Neural progenitor cell (in vitro differentiated cells): ENCODE results near the gene ASB4. TPM values are rescaled to one million over a fixed set of nuclear protein-coding genes. Genes with fewer than 3 reads are reported as not detected.

Source experiments
- DNase-seq: peaks from one replicate; pipeline ENCODE4 v3.0.0-alpha.2; 2016; ENCODE audit warnings: low spot score
- H2AFZ ChIP-seq: fragments of 200-600 bp; sonication (generic); replicated peaks from 2 replicates; pipeline ENCODE4 v1.6.1; 2016; ENCODE audit warnings: antibody characterized with exemption
- H3F3A ChIP-seq: fragments of 200-600 bp; sonication (generic); 2 replicates; pipeline ENCODE4 v1.6.1; 2016; ENCODE audit warnings: antibody characterized with exemption, low read depth
- H3K27ac ChIP-seq: fragments of 200-600 bp; sonication (generic); 2 replicates; pipeline ENCODE4 v1.5.1; 2016; ENCODE audit warnings: mild to moderate bottlenecking
- H3K27me3 ChIP-seq: fragments of 200-600 bp; sonication (generic); 2 replicates; pipeline ENCODE4 v1.6.1; 2016; ENCODE audit warnings: mild to moderate bottlenecking, moderate library complexity
- H3K36me3 ChIP-seq: fragments of 200-600 bp; sonication (generic); 2 replicates; pipeline ENCODE4 v1.5.1; 2016
- H3K4me1 ChIP-seq: fragments of 200-600 bp; sonication (generic); 2 replicates; pipeline ENCODE4 v1.6.1; 2016; ENCODE audit warnings: mixed run types
- H3K4me2 ChIP-seq: fragments of 200-600 bp; sonication (generic); 2 replicates; pipeline ENCODE4 v1.6.1; 2016
- H3K4me3 ChIP-seq: fragments of 200-600 bp; sonication (generic); 2 replicates; pipeline ENCODE4 v1.5.1; 2016
- H3K79me2 ChIP-seq: fragments of 200-600 bp; sonication (generic); 2 replicates; pipeline ENCODE4 v1.6.1; 2016; ENCODE audit warnings: low read depth
- H3K9ac ChIP-seq: fragments of 200-600 bp; sonication (generic); 2 replicates; pipeline ENCODE4 v1.6.1; 2016
- H3K9me3 ChIP-seq: fragments of 200-600 bp; sonication (generic); 2 replicates; pipeline ENCODE4 v1.5.1; 2016; ENCODE audit warnings: low read depth
- H4K20me1 ChIP-seq: fragments of 200-600 bp; sonication (generic); 2 replicates; pipeline ENCODE4 v1.6.1; 2016; ENCODE audit warnings: low read depth
- H3K27ac Mint-ChIP-seq: 3 replicates; pipeline ENCODE4 v1.8.0; 2021; ENCODE audit warnings: mixed read lengths
- H3K27me3 Mint-ChIP-seq: 2 replicates; pipeline ENCODE4 v1.8.0; 2022; ENCODE audit warnings: low read depth, mild to moderate bottlenecking, inconsistent platforms, moderate library complexity, mixed read lengths; ENCODE audit not compliant: insufficient read depth
- H3K36me3 Mint-ChIP-seq: 3 replicates; pipeline ENCODE4 v1.8.0; 2021; ENCODE audit warnings: mixed read lengths
- H3K4me1 Mint-ChIP-seq: 3 replicates; pipeline ENCODE4 v1.8.0; 2021; ENCODE audit warnings: mixed read lengths
- H3K4me3 Mint-ChIP-seq: 3 replicates; pipeline ENCODE4 v1.8.0; 2021; ENCODE audit warnings: mild to moderate bottlenecking, moderate library complexity, mixed read lengths
- H3K9me3 Mint-ChIP-seq: 3 replicates; pipeline ENCODE4 v1.8.0; 2020; ENCODE audit warnings: mixed read lengths
- CTCF ChIP-seq: fragments of 200-600 bp; sonication (generic); IDR thresholded peaks from 2 replicates; pipeline ENCODE4 v1.5.1; 2017; ENCODE audit warnings: antibody characterized with exemption, mild to moderate bottlenecking
- EZH2 ChIP-seq: fragments of 200-600 bp; sonication (generic); IDR thresholded peaks from 2 replicates; pipeline ENCODE4 v1.6.1; 2017; ENCODE audit warnings: antibody characterized with exemption, mild to moderate bottlenecking, moderate library complexity
- EZH2phosphoT487 ChIP-seq: fragments of 200-600 bp; sonication (generic); IDR thresholded peaks from 2 replicates; pipeline ENCODE4 v1.6.1; 2017; ENCODE audit warnings: antibody characterized with exemption
- total RNA-seq: library from RNA; depleted of rRNA; stranded (reverse); fragments of >200 nt; gene quantifications from 2 replicates; pipeline ENCODE4 v1.2.3, GENCODE V29; 2015; ENCODE audit warnings: low replicate concordance

The ASB4 gene
- total RNA-seq, 1 donor from 2014 or later, result not detected

- Mint-ChIP-seq H3K27me3 (no peaks in the 10 kb centered on the region), H3K9me3 (no peaks in the 10 kb centered on the region), H3K4me1 (peaks cover 3% of the 10 kb centered on the region), H3K27ac (no peak overlapping the region), H3K4me3 (no peak overlapping the region), H3K36me3 (no peaks in the 10 kb centered on the region)
- no peak overlapping the region for H3K4me3 ChIP-seq
- TF ChIP-seq EZH2, result no peak
- TF ChIP-seq EZH2phosphoT487, result no peak
- no peak for TF ChIP-seq CTCF
- no peaks in the 10 kb centered on the region for H3K27me3 ChIP-seq
- H3K9ac ChIP-seq, result no peak overlapping the region
- H3K9me3 ChIP-seq, result no peaks in the 10 kb centered on the region
- DNase-seq, result no peak
- H2AFZ ChIP-seq, result no peak overlapping the region
- H3K4me1 ChIP-seq, result peaks cover 4% of the 10 kb centered on the region
- no peaks in the 10 kb centered on the region for H4K20me1 ChIP-seq
- no peaks in the 10 kb centered on the region for H3K79me2 ChIP-seq
- no peaks in the 10 kb centered on the region for H3K36me3 ChIP-seq
- no peaks in the 10 kb centered on the region for H3F3A ChIP-seq
- H3K27ac ChIP-seq, result no peak overlapping the region
- H3K4me2 ChIP-seq, result no peak overlapping the region
These were observed 57.6 kb downstream of the ASB4 start for GRCh38 chr7:95543312-95543711.

- DNase-seq, result no peak
- Mint-ChIP-seq H3K4me1 (peaks cover 3% of the 10 kb centered on the region), H3K36me3 (no peaks in the 10 kb centered on the region), H3K4me3 (no peak overlapping the region), H3K27ac (no peak overlapping the region), H3K27me3 (no peaks in the 10 kb centered on the region), H3K9me3 (no peaks in the 10 kb centered on the region)
- H3K4me3 ChIP-seq, result no peak overlapping the region
- no peak overlapping the region for H3K4me2 ChIP-seq
- H3K9me3 ChIP-seq, result no peaks in the 10 kb centered on the region
- no peak overlapping the region for H3K9ac ChIP-seq
- no peaks in the 10 kb centered on the region for H3K27me3 ChIP-seq
- no peaks in the 10 kb centered on the region for H3K36me3 ChIP-seq
- no peaks in the 10 kb centered on the region for H3F3A ChIP-seq
- no peak for TF ChIP-seq EZH2phosphoT487
- no peak for TF ChIP-seq EZH2
- TF ChIP-seq CTCF, result no peak
- no peaks in the 10 kb centered on the region for H3K79me2 ChIP-seq
- no peak overlapping the region for H3K27ac ChIP-seq
- peaks cover 4% of the 10 kb centered on the region for H3K4me1 ChIP-seq
- no peak overlapping the region for H2AFZ ChIP-seq
- H4K20me1 ChIP-seq, result no peaks in the 10 kb centered on the region
These were observed 58.4 kb downstream of the ASB4 start for GRCh38 chr7:95544171-95544570.

GRCh38 chr7:95545007-95545615 lies 59.4 kb downstream of the ASB4 start:
- H3K9ac ChIP-seq, result no peak overlapping the region
- no peaks in the 10 kb centered on the region for H4K20me1 ChIP-seq
- no peak overlapping the region for H3K4me2 ChIP-seq
- H3K27me3 ChIP-seq, result no peaks in the 10 kb centered on the region
- Mint-ChIP-seq H3K4me1 (peaks cover 11% of the 10 kb centered on the region), H3K4me3 (no peak overlapping the region), H3K9me3 (no peaks in the 10 kb centered on the region), H3K27ac (no peak overlapping the region), H3K27me3 (no peaks in the 10 kb centered on the region), H3K36me3 (no peaks in the 10 kb centered on the region)
- H3F3A ChIP-seq, result no peaks in the 10 kb centered on the region
- no peak for TF ChIP-seq EZH2phosphoT487
- peak; percentile 56 for TF ChIP-seq CTCF
- no peak for TF ChIP-seq EZH2
- DNase-seq, result peak; percentile 42
- H3K36me3 ChIP-seq, result no peaks in the 10 kb centered on the region
- H3K9me3 ChIP-seq, result no peaks in the 10 kb centered on the region
- peak overlapping the region; percentile 72 for H2AFZ ChIP-seq
- H3K27ac ChIP-seq, result no peak overlapping the region
- H3K4me1 ChIP-seq, result peaks cover 7% of the 10 kb centered on the region
- no peaks in the 10 kb centered on the region for H3K79me2 ChIP-seq
- H3K4me3 ChIP-seq, result no peak overlapping the region
